ENCODE data around the gene LUC7L3. TPM values are rescaled to one million over a fixed set of nuclear protein-coding genes. Genes with fewer than 3 reads are reported as not detected.

Gene LUC7L3
- total and polyA plus RNA-seq, 2 of the 13 experiments (the other 11 are each of a cell fraction or from before 2014, with no cell fraction given), result 108 to 120 TPM

DNA sequence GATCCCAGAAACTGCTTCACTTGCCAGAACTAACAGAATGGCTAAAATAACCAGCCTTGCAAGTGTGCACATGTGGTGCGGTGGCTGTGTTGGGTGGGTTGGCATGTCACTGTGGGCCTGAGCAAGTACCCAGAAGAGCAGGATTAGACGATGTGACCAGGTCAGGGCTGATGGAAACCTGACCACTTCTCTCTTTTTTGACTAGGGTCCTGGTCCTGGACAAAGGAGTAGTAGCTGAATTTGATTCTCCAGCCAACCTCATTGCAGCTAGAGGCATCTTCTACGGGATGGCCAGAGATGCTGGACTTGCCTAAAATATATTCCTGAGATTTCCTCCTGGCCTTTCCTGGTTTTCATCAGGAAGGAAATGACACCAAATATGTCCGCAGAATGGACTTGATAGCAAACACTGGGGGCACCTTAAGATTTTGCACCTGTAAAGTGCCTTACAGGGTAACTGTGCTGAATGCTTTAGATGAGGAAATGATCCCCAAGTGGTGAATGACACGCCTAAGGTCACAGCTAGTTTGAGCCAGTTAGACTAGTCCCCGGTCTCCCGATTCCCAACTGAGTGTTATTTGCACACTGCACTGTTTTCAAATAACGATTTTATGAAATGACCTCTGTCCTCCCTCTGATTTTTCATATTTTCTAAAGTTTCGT is 28.4 kb upstream of the LUC7L3 start (continued):
- TF ChIP-seq, protein P1, sequence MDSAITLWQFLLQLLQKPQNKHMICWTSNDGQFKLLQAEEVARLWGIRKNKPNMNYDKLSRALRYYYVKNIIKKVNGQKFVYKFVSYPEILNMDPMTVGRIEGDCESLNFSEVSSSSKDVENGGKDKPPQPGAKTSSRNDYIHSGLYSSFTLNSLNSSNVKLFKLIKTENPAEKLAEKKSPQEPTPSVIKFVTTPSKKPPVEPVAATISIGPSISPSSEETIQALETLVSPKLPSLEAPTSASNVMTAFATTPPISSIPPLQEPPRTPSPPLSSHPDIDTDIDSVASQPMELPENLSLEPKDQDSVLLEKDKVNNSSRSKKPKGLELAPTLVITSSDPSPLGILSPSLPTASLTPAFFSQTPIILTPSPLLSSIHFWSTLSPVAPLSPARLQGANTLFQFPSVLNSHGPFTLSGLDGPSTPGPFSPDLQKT (CRISPR knock-in tag; IDR thresholded peaks at IDR 0.05; ENCODE audit: borderline replicate concordance), result no peak
- no peak for TF ChIP-seq ZEB1 (IDR thresholded peaks at IDR 0.05; ENCODE audit: insufficient replicate concordance, low read depth)
- TF ChIP-seq, protein P2, sequence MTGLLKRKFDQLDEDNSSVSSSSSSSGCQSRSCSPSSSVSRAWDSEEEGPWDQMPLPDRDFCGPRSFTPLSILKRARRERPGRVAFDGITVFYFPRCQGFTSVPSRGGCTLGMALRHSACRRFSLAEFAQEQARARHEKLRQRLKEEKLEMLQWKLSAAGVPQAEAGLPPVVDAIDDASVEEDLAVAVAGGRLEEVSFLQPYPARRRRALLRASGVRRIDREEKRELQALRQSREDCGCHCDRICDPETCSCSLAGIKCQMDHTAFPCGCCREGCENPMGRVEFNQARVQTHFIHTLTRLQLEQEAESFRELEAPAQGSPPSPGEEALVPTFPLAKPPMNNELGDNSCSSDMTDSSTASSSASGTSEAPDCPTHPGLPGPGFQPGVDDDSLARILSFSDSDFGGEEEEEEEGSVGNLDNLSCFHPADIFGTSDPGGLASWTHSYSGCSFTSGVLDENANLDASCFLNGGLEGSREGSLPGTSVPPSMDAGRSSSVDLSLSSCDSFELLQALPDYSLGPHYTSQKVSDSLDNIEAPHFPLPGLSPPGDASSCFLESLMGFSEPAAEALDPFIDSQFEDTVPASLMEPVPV (CRISPR knock-in tag; IDR thresholded peaks at IDR 0.05), result 0 out of 2 replicates have a peak, but pooled peaks have one; percentile 4
- TF ChIP-seq ZFP82 (CRISPR knock-in tag; IDR thresholded peaks at IDR 0.05; ENCODE audit: borderline replicate concordance), result 0 out of 2 replicates have a peak, but pooled peaks have one; percentile 3
- TF ChIP-seq, protein P3, sequence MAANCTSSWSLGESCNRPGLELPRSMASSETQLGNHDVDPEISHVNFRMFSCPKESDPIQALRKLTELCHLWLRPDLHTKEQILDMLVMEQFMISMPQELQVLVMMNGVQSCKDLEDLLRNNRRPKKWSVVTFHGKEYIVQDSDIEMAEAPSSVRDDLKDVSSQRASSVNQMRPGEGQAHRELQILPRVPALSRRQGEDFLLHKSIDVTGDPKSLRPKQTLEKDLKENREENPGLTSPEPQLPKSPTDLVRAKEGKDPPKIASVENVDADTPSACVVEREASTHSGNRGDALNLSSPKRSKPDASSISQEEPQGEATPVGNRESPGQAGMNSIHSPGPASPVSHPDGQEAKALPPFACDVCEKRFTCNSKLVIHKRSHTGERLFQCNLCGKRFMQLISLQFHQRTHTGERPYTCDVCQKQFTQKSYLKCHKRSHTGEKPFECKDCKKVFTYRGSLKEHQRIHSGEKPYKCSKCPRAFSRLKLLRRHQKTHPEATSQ (CRISPR knock-in tag; IDR thresholded peaks at IDR 0.05; ENCODE audit: borderline replicate concordance), result peak; percentile 53; the same call in 1 of the 2 replicates
- TF ChIP-seq, protein P4, sequence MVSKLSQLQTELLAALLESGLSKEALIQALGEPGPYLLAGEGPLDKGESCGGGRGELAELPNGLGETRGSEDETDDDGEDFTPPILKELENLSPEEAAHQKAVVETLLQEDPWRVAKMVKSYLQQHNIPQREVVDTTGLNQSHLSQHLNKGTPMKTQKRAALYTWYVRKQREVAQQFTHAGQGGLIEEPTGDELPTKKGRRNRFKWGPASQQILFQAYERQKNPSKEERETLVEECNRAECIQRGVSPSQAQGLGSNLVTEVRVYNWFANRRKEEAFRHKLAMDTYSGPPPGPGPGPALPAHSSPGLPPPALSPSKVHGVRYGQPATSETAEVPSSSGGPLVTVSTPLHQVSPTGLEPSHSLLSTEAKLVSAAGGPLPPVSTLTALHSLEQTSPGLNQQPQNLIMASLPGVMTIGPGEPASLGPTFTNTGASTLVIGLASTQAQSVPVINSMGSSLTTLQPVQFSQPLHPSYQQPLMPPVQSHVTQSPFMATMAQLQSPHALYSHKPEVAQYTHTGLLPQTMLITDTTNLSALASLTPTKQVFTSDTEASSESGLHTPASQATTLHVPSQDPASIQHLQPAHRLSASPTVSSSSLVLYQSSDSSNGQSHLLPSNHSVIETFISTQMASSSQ (IDR thresholded peaks at IDR 0.05; ENCODE audit: low read depth), result no peak
- TF ChIP-seq, protein P4 (CRISPR knock-in tag; IDR thresholded peaks at IDR 0.05; ENCODE audit: borderline replicate concordance), result no peak
- TF ChIP-seq PHF21A (CRISPR knock-in tag; IDR thresholded peaks at IDR 0.05), result 0 out of 2 replicates have a peak, but pooled peaks have one; percentile 10
- TF ChIP-seq RELA (CRISPR knock-in tag; IDR thresholded peaks at IDR 0.05), result no peak
- no peak for TF ChIP-seq NBN (conservative IDR thresholded peaks at IDR 0.05)
- TF ChIP-seq, protein P5, sequence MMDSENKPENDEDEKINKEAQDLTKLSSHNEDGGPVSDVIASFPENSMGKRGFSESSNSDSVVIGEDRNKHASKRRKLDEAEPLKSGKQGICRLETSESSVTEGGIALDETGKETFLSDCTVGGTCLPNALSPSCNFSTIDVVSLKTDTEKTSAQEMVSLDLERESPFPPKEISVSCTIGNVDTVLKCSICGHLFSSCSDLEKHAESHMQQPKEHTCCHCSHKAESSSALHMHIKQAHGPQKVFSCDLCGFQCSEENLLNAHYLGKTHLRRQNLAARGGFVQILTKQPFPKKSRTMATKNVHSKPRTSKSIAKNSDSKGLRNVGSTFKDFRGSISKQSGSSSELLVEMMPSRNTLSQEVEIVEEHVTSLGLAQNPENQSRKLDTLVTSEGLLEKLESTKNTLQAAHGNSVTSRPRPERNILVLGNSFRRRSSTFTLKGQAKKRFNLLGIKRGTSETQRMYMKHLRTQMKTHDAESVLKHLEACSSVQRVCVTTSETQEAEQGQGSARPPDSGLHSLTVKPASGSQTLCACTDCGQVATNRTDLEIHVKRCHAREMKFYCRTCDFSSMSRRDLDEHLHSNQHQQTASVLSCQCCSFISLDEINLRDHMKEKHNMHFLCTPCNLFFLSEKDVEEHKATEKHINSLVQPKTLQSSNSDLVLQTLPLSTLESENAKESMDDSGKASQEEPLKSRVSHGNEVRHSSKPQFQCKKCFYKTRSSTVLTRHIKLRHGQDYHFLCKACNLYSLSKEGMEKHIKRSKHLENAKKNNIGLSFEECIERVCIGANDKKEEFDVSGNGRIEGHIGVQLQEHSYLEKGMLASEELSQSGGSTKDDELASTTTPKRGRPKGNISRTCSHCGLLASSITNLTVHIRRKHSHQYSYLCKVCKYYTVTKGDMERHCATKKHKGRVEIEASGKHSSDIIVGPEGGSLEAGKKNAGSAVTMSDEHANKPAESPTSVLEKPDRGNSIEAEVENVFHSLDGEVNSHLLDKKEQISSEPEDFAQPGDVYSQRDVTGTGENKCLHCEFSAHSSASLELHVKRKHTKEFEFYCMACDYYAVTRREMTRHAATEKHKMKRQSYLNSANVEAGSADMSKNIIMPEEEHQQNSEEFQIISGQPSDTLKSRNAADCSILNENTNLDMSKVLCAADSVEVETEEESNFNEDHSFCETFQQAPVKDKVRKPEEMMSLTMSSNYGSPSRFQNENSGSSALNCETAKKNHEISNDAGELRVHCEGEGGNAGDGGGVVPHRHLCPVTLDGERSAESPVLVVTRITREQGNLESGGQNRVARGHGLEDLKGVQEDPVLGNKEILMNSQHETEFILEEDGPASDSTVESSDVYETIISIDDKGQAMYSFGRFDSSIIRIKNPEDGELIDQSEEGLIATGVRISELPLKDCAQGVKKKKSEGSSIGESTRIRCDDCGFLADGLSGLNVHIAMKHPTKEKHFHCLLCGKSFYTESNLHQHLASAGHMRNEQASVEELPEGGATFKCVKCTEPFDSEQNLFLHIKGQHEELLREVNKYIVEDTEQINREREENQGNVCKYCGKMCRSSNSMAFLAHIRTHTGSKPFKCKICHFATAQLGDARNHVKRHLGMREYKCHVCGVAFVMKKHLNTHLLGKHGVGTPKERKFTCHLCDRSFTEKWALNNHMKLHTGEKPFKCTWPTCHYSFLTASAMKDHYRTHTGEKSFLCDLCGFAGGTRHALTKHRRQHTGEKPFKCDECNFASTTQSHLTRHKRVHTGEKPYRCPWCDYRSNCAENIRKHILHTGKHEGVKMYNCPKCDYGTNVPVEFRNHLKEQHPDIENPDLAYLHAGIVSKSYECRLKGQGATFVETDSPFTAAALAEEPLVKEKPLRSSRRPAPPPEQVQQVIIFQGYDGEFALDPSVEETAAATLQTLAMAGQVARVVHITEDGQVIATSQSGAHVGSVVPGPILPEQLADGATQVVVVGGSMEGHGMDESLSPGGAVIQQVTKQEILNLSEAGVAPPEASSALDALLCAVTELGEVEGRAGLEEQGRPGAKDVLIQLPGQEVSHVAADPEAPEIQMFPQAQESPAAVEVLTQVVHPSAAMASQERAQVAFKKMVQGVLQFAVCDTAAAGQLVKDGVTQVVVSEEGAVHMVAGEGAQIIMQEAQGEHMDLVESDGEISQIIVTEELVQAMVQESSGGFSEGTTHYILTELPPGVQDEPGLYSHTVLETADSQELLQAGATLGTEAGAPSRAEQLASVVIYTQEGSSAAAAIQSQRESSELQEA (CRISPR knock-in tag; IDR thresholded peaks at IDR 0.05; ENCODE audit: not compliant biosample characterization), result peak; percentile 19
